Retinal pigment epithelial cell (primary cell): Measurements from ENCODE around the gene DCP2.
A peak's percentile ranks its signal among the peaks of the same experiment; 100 is the strongest.

Source experiments
- DNase-seq: peaks from one replicate; pipeline ENCODE4 v3.0.0-alpha.2; 2010; ENCODE audit warnings: low read depth
- H3K4me3 ChIP-seq: 2 replicates; pipeline ENCODE4 v1.5.1; 2011; ENCODE audit warnings: mild to moderate bottlenecking, low read length, control low read depth, moderate library complexity
- TF ChIP-seq, protein P1 (sequence below): conservative IDR thresholded peaks from 2 replicates; pipeline ENCODE4 v1.5.1; 2011; ENCODE audit warnings: low read depth, low read length, control low read depth, inconsistent platforms

Gene DCP2

DNA sequence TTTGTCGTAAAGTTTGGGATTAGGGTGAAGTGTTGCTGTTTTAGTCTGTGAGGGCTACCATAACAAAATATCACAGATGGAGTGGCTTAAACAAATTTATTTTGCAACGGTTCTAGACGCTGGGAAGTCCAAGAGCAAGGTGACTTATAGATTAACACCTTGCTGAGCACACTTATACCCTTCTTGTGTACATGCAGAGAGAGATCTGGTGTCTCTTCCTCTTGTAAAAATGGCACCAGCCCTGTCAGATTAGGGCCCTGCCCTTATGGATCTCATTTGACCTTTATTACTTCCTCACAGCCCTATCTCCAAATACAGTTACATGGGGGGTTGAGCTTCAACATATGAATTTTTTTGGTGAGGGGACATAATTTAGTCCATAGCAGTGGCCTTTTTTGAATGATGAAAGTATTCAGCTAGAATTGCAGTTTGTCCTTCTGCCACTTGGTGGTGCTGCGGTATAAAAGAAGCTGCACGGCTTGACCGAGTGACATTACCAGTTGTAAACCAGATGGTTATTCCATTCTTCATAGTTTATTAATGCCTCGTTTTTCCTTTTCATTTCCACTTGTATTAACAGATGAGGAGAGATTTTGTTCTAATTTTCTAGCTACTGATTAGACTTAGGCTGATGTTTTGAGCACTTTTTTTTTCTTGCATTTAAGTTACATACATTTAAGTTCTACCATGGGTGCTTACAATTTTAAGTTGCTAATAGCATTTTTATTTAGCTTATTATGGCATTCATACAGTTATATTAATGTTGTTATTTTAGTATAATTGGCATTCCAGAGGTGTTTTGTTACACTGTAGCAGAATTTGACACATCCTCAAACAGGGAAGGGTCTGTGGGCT lies 19.4 kb downstream of the DCP2 start:
- no peak overlapping the region for H3K4me3 ChIP-seq
- TF ChIP-seq, protein P1, sequence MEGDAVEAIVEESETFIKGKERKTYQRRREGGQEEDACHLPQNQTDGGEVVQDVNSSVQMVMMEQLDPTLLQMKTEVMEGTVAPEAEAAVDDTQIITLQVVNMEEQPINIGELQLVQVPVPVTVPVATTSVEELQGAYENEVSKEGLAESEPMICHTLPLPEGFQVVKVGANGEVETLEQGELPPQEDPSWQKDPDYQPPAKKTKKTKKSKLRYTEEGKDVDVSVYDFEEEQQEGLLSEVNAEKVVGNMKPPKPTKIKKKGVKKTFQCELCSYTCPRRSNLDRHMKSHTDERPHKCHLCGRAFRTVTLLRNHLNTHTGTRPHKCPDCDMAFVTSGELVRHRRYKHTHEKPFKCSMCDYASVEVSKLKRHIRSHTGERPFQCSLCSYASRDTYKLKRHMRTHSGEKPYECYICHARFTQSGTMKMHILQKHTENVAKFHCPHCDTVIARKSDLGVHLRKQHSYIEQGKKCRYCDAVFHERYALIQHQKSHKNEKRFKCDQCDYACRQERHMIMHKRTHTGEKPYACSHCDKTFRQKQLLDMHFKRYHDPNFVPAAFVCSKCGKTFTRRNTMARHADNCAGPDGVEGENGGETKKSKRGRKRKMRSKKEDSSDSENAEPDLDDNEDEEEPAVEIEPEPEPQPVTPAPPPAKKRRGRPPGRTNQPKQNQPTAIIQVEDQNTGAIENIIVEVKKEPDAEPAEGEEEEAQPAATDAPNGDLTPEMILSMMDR: peak; percentile 91
- DNase-seq: no peak

DNA sequence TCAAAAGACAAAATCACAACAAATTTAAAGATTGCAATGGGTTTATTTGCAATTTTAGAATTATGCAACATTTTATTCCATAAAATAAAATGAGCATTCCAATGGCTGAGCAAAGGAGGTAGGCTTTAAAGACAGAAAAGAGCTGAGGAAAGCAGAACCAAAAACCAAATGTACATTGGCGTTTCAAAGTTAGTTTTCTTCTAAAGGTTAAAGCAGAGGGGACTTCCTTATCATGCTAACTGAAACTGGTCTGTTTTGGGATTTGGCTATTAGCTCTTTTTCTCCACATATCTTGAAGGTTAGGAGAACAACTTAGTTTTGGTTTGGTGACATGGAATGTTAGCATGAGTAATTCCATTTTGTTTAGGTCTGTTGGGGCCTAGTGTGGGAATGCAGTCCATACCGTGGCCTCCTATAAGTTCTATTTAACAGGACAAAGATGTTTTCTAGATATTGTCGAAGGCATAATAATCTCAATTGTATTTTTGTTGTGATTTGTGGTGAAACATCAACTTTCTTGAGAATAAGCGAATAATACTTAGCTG lies 20.3 kb downstream of the DCP2 start:
- no peak overlapping the region for H3K4me3 ChIP-seq
- no peak for DNase-seq
- TF ChIP-seq, protein P1: no peak

DNA sequence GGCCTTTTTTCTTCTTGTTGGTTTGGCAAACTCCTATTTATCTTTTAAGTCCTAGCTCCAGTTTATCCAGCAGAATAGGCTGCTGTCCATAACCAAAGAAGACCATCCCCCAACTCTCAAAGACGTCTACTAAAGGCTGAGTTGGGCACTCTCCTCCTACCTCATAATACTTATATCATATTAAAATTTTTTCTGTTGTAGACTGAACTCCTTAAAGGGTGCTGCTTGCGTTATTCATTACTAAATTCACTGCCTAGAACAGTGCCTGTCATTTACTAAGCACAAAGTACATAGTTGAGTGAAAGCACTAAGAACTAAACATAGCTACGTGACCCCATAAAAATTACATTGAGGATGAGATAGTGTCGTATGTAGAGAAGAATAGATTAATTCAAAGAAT lies 21.7 kb downstream of the DCP2 start:
- TF ChIP-seq, protein P1: no peak
- no peak overlapping the region for H3K4me3 ChIP-seq

DNA sequence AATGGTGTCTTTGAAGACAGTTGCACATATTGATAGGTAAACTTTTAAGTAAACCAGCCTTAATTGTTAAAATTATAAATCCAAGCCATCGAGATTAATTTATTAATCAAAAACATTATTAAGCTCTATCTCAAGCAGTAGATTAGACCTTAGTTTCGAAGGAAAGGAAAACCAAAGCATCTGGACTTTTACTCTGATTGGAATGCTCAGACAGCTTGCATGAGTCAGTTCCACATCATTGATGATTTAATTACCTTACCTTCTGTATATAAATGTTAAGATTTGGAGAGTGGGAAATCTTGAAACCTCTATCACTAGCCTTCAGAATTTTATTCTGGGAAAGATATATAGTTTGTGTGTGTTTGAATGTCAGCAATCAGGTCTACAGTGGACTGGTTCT lies 23.9 kb downstream of the DCP2 start:
- no peak overlapping the region for H3K4me3 ChIP-seq
- DNase-seq: no peak
- TF ChIP-seq, protein P1: no peak

More for the DNA sequence above, 21.7 kb downstream of the DCP2 start:
- no peak for DNase-seq

DNA sequence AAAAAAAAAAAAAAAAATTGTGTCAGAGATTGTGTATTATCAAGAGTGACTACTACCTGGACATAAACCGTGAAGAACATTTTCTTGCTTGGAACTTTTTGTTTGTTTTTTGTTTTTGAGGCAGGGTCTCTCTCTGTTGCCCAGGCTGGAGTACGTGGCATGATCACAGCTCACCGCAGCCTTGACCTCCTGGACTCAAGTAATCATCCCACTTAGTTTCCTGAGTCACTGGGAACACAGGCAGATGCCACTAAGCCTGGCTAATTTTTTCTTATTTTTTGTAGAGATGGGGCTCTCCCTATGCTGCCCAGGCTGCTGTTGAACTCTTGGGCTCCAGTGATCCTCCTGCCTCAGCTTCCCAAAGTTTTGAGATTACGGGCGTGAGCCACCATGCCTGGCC lies 25.8 kb downstream of the DCP2 start:
- no peak overlapping the region for H3K4me3 ChIP-seq
- no peak for DNase-seq
- TF ChIP-seq, protein P1: no peak

DNA sequence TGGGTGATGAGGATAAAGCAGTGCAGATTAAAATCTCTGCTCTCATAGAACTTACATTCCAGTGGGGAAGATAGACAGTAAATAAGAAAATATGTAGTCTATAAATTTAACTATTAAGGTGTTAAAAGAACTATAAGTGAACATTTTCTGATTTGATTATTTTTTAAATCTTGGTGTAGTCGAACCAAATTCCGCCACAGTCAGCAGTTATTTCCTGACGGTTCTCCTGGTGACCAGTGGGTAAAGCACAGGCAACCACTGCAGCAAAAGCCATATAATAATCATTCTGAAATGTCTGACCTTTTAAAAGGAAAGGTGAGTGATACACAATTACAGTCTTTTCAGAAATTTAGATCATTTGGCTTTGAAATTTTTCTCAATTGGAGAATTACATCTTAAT lies 27.2 kb downstream of the DCP2 start:
- no peak overlapping the region for H3K4me3 ChIP-seq
- DNase-seq: no peak
- TF ChIP-seq, protein P1: no peak

DNA sequence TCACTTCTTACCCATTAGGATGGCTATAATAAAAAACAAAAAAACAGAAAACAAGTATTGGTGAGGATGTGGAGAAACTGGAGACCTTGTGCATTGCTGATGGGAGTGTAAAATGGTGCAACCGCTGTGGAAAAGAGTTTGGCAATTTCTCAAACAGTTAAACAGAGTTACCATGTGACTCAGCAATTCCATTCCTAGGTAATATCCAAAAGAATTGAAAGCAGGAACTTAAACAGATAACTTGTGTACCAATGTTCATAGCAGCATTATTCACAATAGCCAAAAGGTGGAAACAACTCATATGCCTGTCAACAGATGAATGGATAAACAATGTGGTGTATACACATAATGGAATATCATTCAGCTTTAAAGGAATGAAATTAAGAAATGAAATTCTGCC lies 28.9 kb downstream of the DCP2 start:
- TF ChIP-seq, protein P1: no peak
- DNase-seq: no peak
- no peak overlapping the region for H3K4me3 ChIP-seq
